OCI-LY7 (cell line): Measurements from ENCODE around the gene GRIN2C.

ENCODE experiments used
- CTCF ChIP-seq: fragments of 200-600 bp; sonication (generic); conservative IDR thresholded peaks from 2 replicates; pipeline ENCODE4 v1.5.1; 2014; ENCODE audit warnings: mild to moderate bottlenecking, antibody characterized with exemption, low read length, moderate library complexity, mixed read lengths
- EZH2phosphoT487 ChIP-seq: fragments of 200-600 bp; sonication (generic); IDR thresholded peaks from 2 replicates; pipeline ENCODE4 v1.6.1; 2018; ENCODE audit warnings: low read depth, borderline replicate concordance, mild to moderate bottlenecking, mixed run types, antibody characterized with exemption, low read length, moderate library complexity, mixed read lengths

DNA sequence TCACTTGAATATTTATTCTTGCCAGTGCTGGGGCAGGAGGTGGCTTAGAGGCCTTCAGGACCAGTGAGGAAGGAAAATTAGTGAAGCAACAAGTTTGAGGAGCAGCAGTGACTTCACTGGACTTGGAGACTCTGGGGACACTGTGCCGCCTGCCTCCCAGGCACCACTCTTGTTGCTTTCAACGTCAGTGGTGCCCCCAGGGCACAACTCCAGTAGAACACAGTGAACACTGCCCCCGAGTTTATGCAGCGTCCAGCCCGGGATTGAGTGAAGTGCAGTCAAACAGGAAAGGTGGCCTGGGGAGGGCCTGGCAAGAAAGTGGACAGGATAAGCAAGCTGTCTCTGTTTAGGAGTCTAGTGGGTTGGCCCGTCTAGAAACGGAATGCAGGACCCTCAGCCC, 59.2 kb downstream of the GRIN2C start:
- TF ChIP-seq CTCF (no peak), EZH2phosphoT487 (no peak)
